Left ventricle myocardium inferior (tissue), 1 donor: ENCODE data around the gene TCL1A. TPM values are rescaled to one million over a fixed set of nuclear protein-coding genes. Genes with fewer than 3 reads are reported as not detected.

Experiments
- DNase-seq: peaks from one replicate; pipeline ENCODE4 v3.0.0-alpha.2; 2020
- H3K27ac ChIP-seq: fragments of 200-600 bp; replicated peaks from 2 replicates; pipeline ENCODE4 v1.8.0; 2021
- H3K27me3 ChIP-seq: fragments of 200-600 bp; 2 replicates; pipeline ENCODE4 v1.8.0; 2021; ENCODE audit warnings: low read depth
- H3K36me3 ChIP-seq: fragments of 200-600 bp; 2 replicates; pipeline ENCODE4 v1.8.0; 2021
- H3K4me1 ChIP-seq: fragments of 200-600 bp; 2 replicates; pipeline ENCODE4 v1.8.0; 2021
- H3K4me3 ChIP-seq: fragments of 200-600 bp; 2 replicates; pipeline ENCODE4 v1.8.0; 2021; ENCODE audit warnings: mild to moderate bottlenecking, moderate library complexity
- H3K9me3 ChIP-seq: fragments of 200-600 bp; replicated peaks from 2 replicates; pipeline ENCODE4 v1.8.0; 2021
- intact Hi-C: fragments of 100-400 bp; cut with micrococcal nuclease; formaldehyde crosslinking; loops from one replicate; pipeline ENCODE4 v1.11.0; 2022
- total RNA-seq: library from RNA; stranded (reverse); fragmentation: NEBNext Ultra II Directional; extraction: Animal tissue kit (Norgen Biotek cat#: 25700); gene quantifications from one replicate; pipeline ENCODE4 v1.2.1, GENCODE V29; 2021
- TF ChIP-seq, protein P1 (sequence below): fragments of 200-600 bp; IDR thresholded peaks from 2 replicates; pipeline ENCODE4 v1.8.0; 2021; ENCODE audit warnings: antibody characterized with exemption, mild to moderate bottlenecking, borderline replicate concordance
- donor health status: DM: no; HTN: yes; CAD: no; lungs with severe emphysema.

The TCL1A gene
- total RNA-seq, 1 donor from 2014 or later: not detected

DNA sequence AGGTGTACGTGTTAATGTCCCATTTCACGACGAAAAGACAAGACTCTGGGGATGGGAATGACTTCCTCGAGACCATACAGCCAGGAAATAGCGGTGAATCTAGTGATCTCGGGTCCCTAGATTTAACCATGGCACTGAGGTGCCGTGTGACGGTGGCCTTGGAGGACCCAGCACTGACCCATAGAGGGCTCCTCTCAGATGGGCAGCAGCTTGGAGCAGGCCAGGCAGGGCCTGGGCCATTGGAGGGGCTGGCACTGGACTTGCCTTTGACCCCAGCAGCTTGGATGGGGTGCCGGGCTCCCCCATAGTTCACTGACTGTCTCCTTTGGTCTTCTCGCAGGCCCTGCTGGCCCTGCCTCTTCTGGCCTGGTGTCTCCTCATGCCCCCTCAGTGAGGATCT, 22.3 kb downstream of the TCL1A start:
- intact Hi-C loops: no loop called here
- H3K27ac ChIP-seq: no peak overlapping the region
- H3K9me3 ChIP-seq: no peaks in the 10 kb centered on the region
- TF ChIP-seq, protein P1, sequence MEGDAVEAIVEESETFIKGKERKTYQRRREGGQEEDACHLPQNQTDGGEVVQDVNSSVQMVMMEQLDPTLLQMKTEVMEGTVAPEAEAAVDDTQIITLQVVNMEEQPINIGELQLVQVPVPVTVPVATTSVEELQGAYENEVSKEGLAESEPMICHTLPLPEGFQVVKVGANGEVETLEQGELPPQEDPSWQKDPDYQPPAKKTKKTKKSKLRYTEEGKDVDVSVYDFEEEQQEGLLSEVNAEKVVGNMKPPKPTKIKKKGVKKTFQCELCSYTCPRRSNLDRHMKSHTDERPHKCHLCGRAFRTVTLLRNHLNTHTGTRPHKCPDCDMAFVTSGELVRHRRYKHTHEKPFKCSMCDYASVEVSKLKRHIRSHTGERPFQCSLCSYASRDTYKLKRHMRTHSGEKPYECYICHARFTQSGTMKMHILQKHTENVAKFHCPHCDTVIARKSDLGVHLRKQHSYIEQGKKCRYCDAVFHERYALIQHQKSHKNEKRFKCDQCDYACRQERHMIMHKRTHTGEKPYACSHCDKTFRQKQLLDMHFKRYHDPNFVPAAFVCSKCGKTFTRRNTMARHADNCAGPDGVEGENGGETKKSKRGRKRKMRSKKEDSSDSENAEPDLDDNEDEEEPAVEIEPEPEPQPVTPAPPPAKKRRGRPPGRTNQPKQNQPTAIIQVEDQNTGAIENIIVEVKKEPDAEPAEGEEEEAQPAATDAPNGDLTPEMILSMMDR: no peak
- H3K27me3 ChIP-seq: peaks cover 75% of the 10 kb centered on the region
- no peaks in the 10 kb centered on the region for H3K4me1 ChIP-seq
- H3K36me3 ChIP-seq: no peaks in the 10 kb centered on the region
- DNase-seq: no peak
- H3K4me3 ChIP-seq: no peak overlapping the region

DNA sequence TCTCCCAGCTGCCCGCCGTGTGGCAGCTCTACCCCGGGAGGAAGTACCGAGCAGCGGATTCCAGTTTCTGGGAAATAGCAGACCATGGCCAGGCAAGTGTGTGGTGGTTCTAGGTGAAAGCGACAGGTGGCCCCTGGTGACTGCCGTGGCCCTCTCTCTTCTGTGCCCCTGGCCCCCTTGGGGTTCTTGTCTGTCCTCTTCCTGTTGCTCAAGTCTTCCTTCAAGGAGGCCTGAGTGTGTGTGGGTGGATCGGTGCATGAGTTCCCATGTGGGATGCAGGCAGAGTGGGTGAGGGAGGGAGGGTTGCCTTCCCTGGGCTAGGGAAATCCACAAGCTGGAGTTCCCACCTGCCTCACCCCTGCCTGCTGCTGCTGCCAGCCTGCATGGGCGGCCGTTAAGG, 23.1 kb downstream of the TCL1A start:
- Histone ChIP-seq H3K4me3 (no peak overlapping the region), H3K9me3 (no peaks in the 10 kb centered on the region), H3K27ac (no peak overlapping the region), H3K4me1 (no peaks in the 10 kb centered on the region), H3K27me3 (peaks cover 73% of the 10 kb centered on the region), H3K36me3 (no peaks in the 10 kb centered on the region)
- no peak for DNase-seq
- TF ChIP-seq, protein P1: no peak
- intact Hi-C loops: no loop called here

DNA sequence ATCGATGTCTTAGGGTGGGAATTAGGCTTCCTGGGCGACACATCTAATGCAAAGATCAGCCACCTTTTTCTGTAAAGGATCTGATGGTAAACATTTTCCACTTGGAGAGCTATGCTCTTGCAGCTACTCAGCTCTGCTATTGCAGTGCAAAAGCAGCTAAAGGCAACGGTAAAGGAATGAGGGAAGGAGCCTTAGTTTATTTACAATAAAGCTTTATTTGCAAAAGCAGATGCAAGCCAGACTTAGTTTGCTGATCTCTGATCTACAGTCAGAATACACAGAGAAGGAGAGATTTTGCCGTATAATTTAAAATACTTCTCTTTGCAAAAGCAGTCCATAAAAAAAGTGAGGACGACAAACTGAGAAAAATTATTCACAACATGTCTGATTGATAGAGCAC, 24.5 kb downstream of the TCL1A start:
- intact Hi-C loops: no loop called here
- no peaks in the 10 kb centered on the region for H3K4me1 ChIP-seq
- no peak overlapping the region for H3K27ac ChIP-seq
- H3K27me3 ChIP-seq: peaks cover 73% of the 10 kb centered on the region
- TF ChIP-seq, protein P1: no peak
- no peak for DNase-seq
- no peaks in the 10 kb centered on the region for H3K9me3 ChIP-seq
- no peaks in the 10 kb centered on the region for H3K36me3 ChIP-seq
- no peak overlapping the region for H3K4me3 ChIP-seq

DNA sequence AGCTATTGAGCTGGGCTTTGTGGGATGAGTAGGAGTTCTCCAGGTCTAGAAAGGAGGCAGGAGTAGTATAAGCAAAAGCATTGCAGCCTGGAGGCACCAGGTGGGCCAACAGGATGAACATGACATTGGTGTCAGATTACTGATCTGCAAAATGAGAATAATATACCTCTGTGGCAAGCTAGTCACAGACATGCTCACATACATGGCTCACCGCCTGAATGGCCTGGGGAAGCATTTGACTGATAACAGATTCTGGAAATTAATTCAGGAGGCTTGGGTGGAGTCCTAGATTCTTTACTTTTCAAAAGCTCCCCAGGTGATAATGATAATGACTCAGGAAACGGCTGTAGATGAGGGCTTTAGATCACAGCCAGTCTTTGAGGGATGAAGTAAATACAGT, 27.0 kb downstream of the TCL1A start:
- intact Hi-C loops: no loop called here
- peaks cover 64% of the 10 kb centered on the region for H3K27me3 ChIP-seq
- H3K36me3 ChIP-seq: no peaks in the 10 kb centered on the region
- no peak overlapping the region for H3K27ac ChIP-seq
- TF ChIP-seq, protein P1: no peak
- no peaks in the 10 kb centered on the region for H3K9me3 ChIP-seq
- no peaks in the 10 kb centered on the region for H3K4me1 ChIP-seq
- no peak for DNase-seq
- no peak overlapping the region for H3K4me3 ChIP-seq

DNA sequence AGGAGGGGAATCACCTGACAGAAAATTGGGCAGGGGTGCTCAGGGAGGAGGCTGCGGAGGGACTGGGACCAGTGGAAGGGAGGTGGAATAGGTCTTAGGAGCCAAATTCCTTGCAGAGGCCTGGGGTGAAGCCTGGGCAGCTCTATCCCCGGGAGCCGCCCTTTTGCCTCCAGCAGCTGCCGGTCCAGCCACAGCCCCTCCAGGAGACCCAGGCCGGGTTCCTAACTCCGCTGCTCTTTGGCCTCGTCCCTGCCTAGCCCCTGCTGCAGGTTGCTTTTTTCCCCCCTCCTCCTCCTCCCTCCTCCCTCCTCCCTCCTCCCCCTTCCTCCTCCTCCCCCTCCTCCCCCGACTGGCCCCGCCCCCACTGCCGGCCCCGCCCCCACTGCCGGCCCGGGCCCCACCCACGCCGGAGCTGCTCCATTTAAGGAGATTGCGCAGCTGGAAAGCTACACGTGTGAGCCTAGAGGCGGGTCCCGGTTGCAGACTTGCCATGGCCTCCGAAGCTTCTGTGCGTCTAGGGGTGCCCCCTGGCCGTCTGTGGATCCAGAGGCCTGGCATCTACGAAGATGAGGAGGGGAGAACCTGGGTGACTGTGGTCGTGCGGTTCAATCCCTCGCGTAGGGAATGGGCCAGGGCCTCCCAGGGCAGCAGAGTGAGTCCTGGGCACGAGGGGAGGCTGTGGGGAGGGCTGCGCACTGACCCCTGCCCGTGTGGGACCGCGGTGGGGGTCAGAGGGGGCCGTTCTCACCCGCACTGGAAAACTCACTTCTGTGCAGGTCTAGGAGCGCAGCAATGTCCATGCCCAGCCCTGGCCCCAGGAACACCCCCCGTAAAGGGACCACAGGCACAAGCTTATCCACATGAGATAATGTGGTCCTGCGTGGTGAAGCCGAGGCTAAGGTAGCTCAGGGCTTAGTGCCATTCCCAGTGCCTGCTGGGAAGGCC, 27.7 kb downstream of the TCL1A start, which contains the start of gene TCL1B:
TCL1B (plus strand) TSS at position 449 of the 945 bp plus-strand sequence; CDS start at position 491, 42 bp downstream.
- H3K27me3 ChIP-seq: peaks cover 58% of the 10 kb centered on the region
- no peaks in the 10 kb centered on the region for H3K4me1 ChIP-seq
- TF ChIP-seq, protein P1: no peak
- no peaks in the 10 kb centered on the region for H3K9me3 ChIP-seq
- no peaks in the 10 kb centered on the region for H3K36me3 ChIP-seq
- intact Hi-C loops: no loop called here
- H3K4me3 ChIP-seq: no peak within 1 kb of the TSS
- H3K27ac ChIP-seq: no peak within 1 kb of the TSS
- no peak for DNase-seq
